ENCODE data around the gene LACRT. TPM values are rescaled to one million over a fixed set of nuclear protein-coding genes. Genes with fewer than 3 reads are reported as not detected.

LACRT gene, protein sequence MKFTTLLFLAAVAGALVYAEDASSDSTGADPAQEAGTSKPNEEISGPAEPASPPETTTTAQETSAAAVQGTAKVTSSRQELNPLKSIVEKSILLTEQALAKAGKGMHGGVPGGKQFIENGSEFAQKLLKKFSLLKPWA
- not detected in 2 replicates for total RNA-seq

DNA sequence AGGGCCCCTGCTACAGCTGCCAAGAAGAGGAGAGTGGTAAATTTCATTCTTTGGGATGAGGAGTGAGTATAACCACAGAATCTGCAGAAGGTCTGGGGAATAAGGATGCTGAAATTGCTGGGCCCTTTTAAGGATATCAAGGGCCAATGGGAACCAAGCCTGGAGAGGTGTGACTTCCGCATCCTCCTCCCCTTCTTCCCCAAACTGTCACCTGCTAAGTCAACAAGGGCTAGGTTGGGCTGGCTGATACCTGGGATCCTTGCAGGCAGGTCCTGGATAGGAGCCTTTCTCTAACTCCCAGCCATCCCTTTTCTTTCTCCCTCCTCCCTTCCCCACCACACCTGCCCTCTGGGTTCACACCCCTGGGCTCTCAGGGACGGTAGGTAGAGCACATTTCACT is at the start of gene LACRT:
Gene LACRT, minus strand, starts transcription at position 101 of the 400 bp plus-strand sequence. Its CDS starts 54 bp downstream, at position 47.

DNA sequence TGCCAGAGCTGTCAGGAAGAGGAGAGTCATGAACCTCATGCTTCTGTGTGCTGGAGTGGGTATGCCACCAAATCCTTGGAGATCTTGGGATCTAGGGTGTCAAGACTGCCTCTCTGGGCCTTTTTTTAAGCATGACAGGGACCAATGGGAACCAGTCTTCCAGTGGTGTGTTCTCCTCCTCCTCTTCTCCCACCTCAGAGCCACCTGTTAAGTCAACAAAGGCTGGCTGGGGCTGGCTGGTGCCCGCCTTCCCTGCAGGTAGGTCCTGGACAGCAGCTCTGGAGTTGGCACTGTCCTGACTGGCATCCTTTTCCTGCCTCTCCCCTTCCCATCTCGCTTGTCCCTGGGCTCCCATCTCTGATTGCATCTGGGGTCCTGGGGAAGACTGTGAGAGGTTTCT is 13.6 kb upstream of the LACRT start, which contains the start of gene DCD:
Gene DCD, minus strand, starts transcription at position 101 of the 400 bp plus-strand sequence. Its CDS starts 62 bp downstream, at position 39.

DNA sequence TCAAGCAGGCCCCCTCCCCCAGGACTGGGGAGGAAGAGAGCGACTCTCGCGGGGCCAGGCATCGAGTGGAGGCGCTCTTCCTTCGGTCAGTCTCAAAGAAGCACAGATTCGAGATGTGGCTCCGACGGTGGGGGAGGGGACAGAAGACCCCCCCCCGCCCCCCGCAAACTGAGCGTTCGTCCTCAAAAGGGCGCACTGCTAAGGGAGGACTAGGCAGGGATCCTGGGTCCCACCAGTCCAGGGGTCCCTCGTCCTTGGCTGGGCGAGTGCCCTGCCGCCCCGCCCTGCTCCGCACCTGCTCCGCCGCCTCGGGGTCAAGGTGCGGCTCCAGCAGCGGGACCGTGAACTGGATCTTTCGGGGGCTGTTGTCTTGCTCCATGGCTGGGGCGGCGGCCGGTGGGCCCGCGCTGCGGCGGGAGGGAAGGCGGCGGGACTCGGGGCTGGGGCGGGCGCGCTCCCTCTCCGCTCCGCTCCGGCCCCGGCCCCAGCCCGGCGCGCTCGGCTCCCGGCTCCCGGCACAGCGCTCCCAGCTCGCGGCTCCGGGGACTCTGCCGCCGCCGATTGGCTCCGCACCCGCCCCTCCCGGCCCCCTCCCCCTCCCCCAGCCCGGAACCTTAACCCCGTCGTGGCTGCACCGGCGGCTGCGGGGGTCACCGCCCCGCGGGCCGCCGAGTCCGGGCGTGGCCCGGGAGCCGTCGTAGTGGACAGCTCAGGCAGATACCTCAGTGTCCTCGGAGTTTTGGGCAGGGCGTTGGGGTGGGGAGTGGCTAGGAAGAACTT is 46.4 kb downstream of the LACRT start, which contains the start of gene PPP1R1A:
Gene PPP1R1A, minus strand, starts transcription at position 550 of the 780 bp plus-strand sequence. Its CDS starts 171 bp downstream, at position 379.

Other genes starting within 250 kb of the LACRT start
- 364 and 402 TPM in 2 replicates for gene ITGA5, start 215.6 kb downstream of the LACRT start, total RNA-seq
- gene GTSF1, start 161.3 kb downstream of the LACRT start, total RNA-seq = not detected in 2 replicates
- gene NCKAP1L, start 137.1 kb downstream of the LACRT start, total RNA-seq = not detected in 2 replicates
- 0.49 and 0.54 TPM in 2 replicates for gene PDE1B, start 85.3 kb downstream of the LACRT start, total RNA-seq
- not detected in 2 replicates for gene PPP1R1A, start 46.2 kb downstream of the LACRT start, total RNA-seq
- gene DCD, start 13.5 kb upstream of the LACRT start, total RNA-seq = not detected in 2 replicates
- not detected in 2 replicates for gene MUCL1, start 219.6 kb upstream of the LACRT start, total RNA-seq